Large intestine (tissue), 12 donors: ENCODE measurements around the gene SCD. TPM values are rescaled to one million over a fixed set of nuclear protein-coding genes. Genes with fewer than 3 reads are reported as not detected.
"Not testable (repeated sequence)": the region's sequence is repeated elsewhere in the genome, so short reads cannot be mapped to it uniquely, and the experiment has no call there.

ENCODE experiments used
- DNase-seq, 2 donors: peaks; one replicate each; pipeline versions ENCODE4 v3.0.0 to v3.0.0-alpha.2; 2013
- H3K27ac ChIP-seq: one replicate; pipeline ENCODE4 v1.5.1; 2013; ENCODE audit warnings: low read length
- H3K27me3 ChIP-seq: 2 replicates; pipeline ENCODE4 v1.6.1; 2013; ENCODE audit warnings: low read length; ENCODE audit not compliant: control insufficient read depth, insufficient read depth
- H3K36me3 ChIP-seq: 2 replicates; pipeline ENCODE4 v1.6.1; 2013; ENCODE audit warnings: low read length; ENCODE audit not compliant: control insufficient read depth, insufficient read depth
- H3K4me1 ChIP-seq: one replicate; pipeline ENCODE4 v1.6.1; 2013; ENCODE audit warnings: low read length; ENCODE audit not compliant: control insufficient read depth, insufficient read depth
- H3K4me3 ChIP-seq: one replicate; pipeline ENCODE4 v1.5.1; 2013; ENCODE audit warnings: low read length
- H3K9me3 ChIP-seq: one replicate; pipeline ENCODE4 v1.6.1; 2013; ENCODE audit warnings: mild to moderate bottlenecking, low read depth, low read length, moderate library complexity; ENCODE audit not compliant: control insufficient read depth
- WGBS: methylation state at CpG from one replicate; pipeline ENCODE4 v1.1.5; 2013; ENCODE audit warnings: low lambda C conversion rate; ENCODE audit not compliant: insufficient coverage; 5-methylcytosine and 5-hydroxymethylcytosine counted together
- long read RNA-seq, 11 donors: transcript quantifications; one replicate each; lab custom pipeline, GENCODE V29; 2026
- polyA plus RNA-seq: library from polyadenylated mRNA; unstranded; fragments of 120-200 nt; gene quantifications from one replicate; pipeline ENCODE4 v1.2.1, GENCODE V29; 2013

SCD gene
- 30.4 TPM for polyA plus RNA-seq
- long read RNA-seq, donor 1, full-length matches to known transcripts = 2 of 2 reads
- long read RNA-seq, donor 1, partial matches to known transcripts = 0 of 2 reads
- long read RNA-seq, donor 1, other reads (novel, unspliced or antisense) = 0 of 2 reads
- long read RNA-seq, donor 2, full-length matches to known transcripts = 7 of 19 reads
- long read RNA-seq, donor 2, partial matches to known transcripts = 12 of 19 reads
- long read RNA-seq, donor 2, other reads (novel, unspliced or antisense) = 0 of 19 reads
- long read RNA-seq, donor 3 = 0 reads
- long read RNA-seq, donor 4 = 0 reads
- long read RNA-seq, donor 5, full-length matches to known transcripts = 5 of 5 reads
- long read RNA-seq, donor 5, partial matches to known transcripts = 0 of 5 reads
- long read RNA-seq, donor 5, other reads (novel, unspliced or antisense) = 0 of 5 reads
- long read RNA-seq, donor 6, full-length matches to known transcripts = 9 of 14 reads
- long read RNA-seq, donor 6, partial matches to known transcripts = 5 of 14 reads
- long read RNA-seq, donor 6, other reads (novel, unspliced or antisense) = 0 of 14 reads
- long read RNA-seq, donor 7, full-length matches to known transcripts = 2 of 2 reads
- long read RNA-seq, donor 7, partial matches to known transcripts = 0 of 2 reads
- long read RNA-seq, donor 7, other reads (novel, unspliced or antisense) = 0 of 2 reads
- long read RNA-seq, donor 8, full-length matches to known transcripts = 4 of 15 reads
- long read RNA-seq, donor 8, partial matches to known transcripts = 11 of 15 reads
- long read RNA-seq, donor 8, other reads (novel, unspliced or antisense) = 0 of 15 reads
- long read RNA-seq, donor 9, full-length matches to known transcripts = 4 of 4 reads
- long read RNA-seq, donor 9, partial matches to known transcripts = 0 of 4 reads
- long read RNA-seq, donor 9, other reads (novel, unspliced or antisense) = 0 of 4 reads
- long read RNA-seq, donor 10, full-length matches to known transcripts = 1 of 1 reads
- long read RNA-seq, donor 10, partial matches to known transcripts = 0 of 1 reads
- long read RNA-seq, donor 10, other reads (novel, unspliced or antisense) = 0 of 1 reads
- long read RNA-seq, donor 11, full-length matches to known transcripts = 5 of 5 reads
- long read RNA-seq, donor 11, partial matches to known transcripts = 0 of 5 reads
- long read RNA-seq, donor 11, other reads (novel, unspliced or antisense) = 0 of 5 reads

GRCh38 chr10:100346765-100347567 lies at the start of gene SCD:
Gene SCD (plus strand): TSS chr10:100347233. CDS start chr10:100347505, 272 bp downstream.
- peak within 1 kb of the TSS; percentile 76 for H3K4me3 ChIP-seq
- peaks cover 11% of the 10 kb centered on the region for H3K27me3 ChIP-seq
- no peaks in the 10 kb centered on the region for H3K9me3 ChIP-seq
- peaks cover 7% of the 10 kb centered on the region for H3K36me3 ChIP-seq
- WGBS = no CpG with 5 or more reads among the region's 73 CpGs
- peak; percentile 65 to 76 for DNase-seq
- peaks cover 18% of the 10 kb centered on the region for H3K4me1 ChIP-seq
- H3K27ac ChIP-seq = no peak within 1 kb of the TSS

- no peaks in the 10 kb centered on the region for H3K36me3 ChIP-seq
- no peak overlapping the region for H3K4me3 ChIP-seq
- DNase-seq = no peak
- peaks cover 17% of the 10 kb centered on the region for H3K27me3 ChIP-seq
- peaks cover 9% of the 10 kb centered on the region for H3K4me1 ChIP-seq
- H3K27ac ChIP-seq = no peak overlapping the region
- WGBS = no CpG with 5 or more reads among the region's 9 CpGs
- no peaks in the 10 kb centered on the region for H3K9me3 ChIP-seq
These were observed 49.8 kb upstream of the SCD start for GRCh38 chr10:100297242-100297641.

GRCh38 chr10:100301123-100301522 lies 45.9 kb upstream of the SCD start:
- peaks cover 29% of the 10 kb centered on the region for H3K27me3 ChIP-seq
- not testable (repeated sequence) for H3K4me3 ChIP-seq, DNase-seq, H3K36me3 ChIP-seq, H3K9me3 ChIP-seq, H3K4me1 ChIP-seq, H3K27ac ChIP-seq
- no CpG with 5 or more reads among the region's 5 CpGs for WGBS

- no peaks in the 10 kb centered on the region for H3K9me3 ChIP-seq
- H3K4me1 ChIP-seq = no peaks in the 10 kb centered on the region
- 33% methylated on average over 3 of the region's 7 CpGs for WGBS
- no peak for DNase-seq
- peaks cover 16% of the 10 kb centered on the region for H3K27me3 ChIP-seq
- H3K4me3 ChIP-seq = no peak overlapping the region
- no peak overlapping the region for H3K27ac ChIP-seq
- no peaks in the 10 kb centered on the region for H3K36me3 ChIP-seq
These were observed 43.2 kb upstream of the SCD start for GRCh38 chr10:100303724-100304319.

GRCh38 chr10:100304414-100304813 lies 42.6 kb upstream of the SCD start:
- no peak for DNase-seq
- peaks cover 16% of the 10 kb centered on the region for H3K27me3 ChIP-seq

GRCh38 chr10:100306861-100307260 lies 40.2 kb upstream of the SCD start:
- Histone ChIP-seq H3K4me3 (no peak overlapping the region), H3K4me1 (no peaks in the 10 kb centered on the region), H3K27me3 (peaks cover 18% of the 10 kb centered on the region), H3K9me3 (no peaks in the 10 kb centered on the region), H3K36me3 (no peaks in the 10 kb centered on the region), H3K27ac (no peak overlapping the region)
- WGBS = 100% methylated on average over 1 of the region's 5 CpGs
- DNase-seq = no peak

More at GRCh38 chr10:100304414-100304813, 42.6 kb upstream of the SCD start:
- H3K4me3 ChIP-seq = no peak overlapping the region
- H3K36me3 ChIP-seq = no peaks in the 10 kb centered on the region
- no peaks in the 10 kb centered on the region for H3K4me1 ChIP-seq
- 100% methylated on average over 1 of the region's 3 CpGs for WGBS
- no peaks in the 10 kb centered on the region for H3K9me3 ChIP-seq
- no peak overlapping the region for H3K27ac ChIP-seq

- H3K27ac ChIP-seq = no peak overlapping the region
- no CpG with 5 or more reads among the region's 3 CpGs for WGBS
- no peak for DNase-seq
- peaks cover 18% of the 10 kb centered on the region for H3K27me3 ChIP-seq
- H3K36me3 ChIP-seq = no peaks in the 10 kb centered on the region
- H3K9me3 ChIP-seq = no peaks in the 10 kb centered on the region
- no peak overlapping the region for H3K4me3 ChIP-seq
- no peaks in the 10 kb centered on the region for H3K4me1 ChIP-seq
These were observed 39.3 kb upstream of the SCD start for GRCh38 chr10:100307684-100308083.

GRCh38 chr10:100311298-100311697 lies 35.7 kb upstream of the SCD start:
- Histone ChIP-seq H3K27ac (no peak overlapping the region), H3K27me3 (peaks cover 10% of the 10 kb centered on the region), H3K4me3 (no peak overlapping the region), H3K9me3 (no peaks in the 10 kb centered on the region), H3K36me3 (no peaks in the 10 kb centered on the region), H3K4me1 (no peaks in the 10 kb centered on the region)
- 30% methylated on average over 2 of the region's 4 CpGs for WGBS
- DNase-seq = peak in 1 of 2 donors; percentile 61

GRCh38 chr10:100315615-100316014 lies 31.4 kb upstream of the SCD start:
- peaks cover 10% of the 10 kb centered on the region for H3K27me3 ChIP-seq
- 94% methylated on average over 3 of the region's 4 CpGs for WGBS
- H3K4me3 ChIP-seq = no peak overlapping the region
- H3K36me3 ChIP-seq = no peaks in the 10 kb centered on the region
- no peak for DNase-seq
- H3K9me3 ChIP-seq = no peaks in the 10 kb centered on the region
- no peak overlapping the region for H3K27ac ChIP-seq
- no peaks in the 10 kb centered on the region for H3K4me1 ChIP-seq
